GM15510 (cell line): ENCODE data around the gene MARCHF7.

Source experiments
- POLR2A ChIP-seq: IDR thresholded peaks from 3 replicates; pipeline ENCODE4 v1.6.1; 2011; ENCODE audit warnings: borderline replicate concordance; ENCODE audit not compliant: insufficient read length; ENCODE audit errors: extremely low read depth

Gene MARCHF7

DNA sequence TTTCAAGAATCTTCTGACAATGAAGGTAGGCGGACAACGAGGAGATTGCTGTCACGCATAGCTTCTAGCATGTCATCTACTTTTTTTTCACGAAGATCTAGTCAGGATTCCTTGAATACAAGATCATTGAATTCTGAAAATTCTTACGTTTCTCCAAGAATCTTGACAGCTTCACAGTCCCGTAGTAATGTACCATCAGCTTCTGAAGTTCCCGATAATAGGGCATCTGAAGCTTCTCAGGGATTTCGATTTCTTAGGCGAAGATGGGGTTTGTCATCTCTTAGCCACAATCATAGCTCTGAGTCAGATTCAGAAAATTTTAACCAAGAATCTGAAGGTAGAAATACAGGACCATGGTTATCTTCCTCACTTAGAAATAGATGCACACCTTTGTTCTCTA lies 35.8 kb downstream of the MARCHF7 start:
- TF ChIP-seq POLR2A, result no peak

DNA sequence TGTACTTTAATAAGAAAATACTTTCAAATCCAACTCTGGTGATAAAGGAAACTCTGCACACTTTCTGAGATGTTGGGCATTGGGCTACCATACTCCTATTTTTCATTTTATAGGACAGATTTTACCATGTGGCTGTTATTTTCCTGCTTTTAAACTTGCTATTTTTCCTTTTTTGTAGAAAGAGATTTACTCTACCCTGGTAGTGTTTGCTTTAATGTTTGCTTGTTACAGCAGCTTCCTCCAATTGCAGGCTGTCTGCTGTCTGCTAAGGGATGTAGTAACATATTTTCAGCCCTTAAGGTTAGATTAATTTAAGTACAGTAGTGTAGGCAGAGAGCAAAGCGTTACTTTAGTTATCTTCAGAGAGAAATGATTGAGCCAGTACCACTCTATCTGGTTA lies 38.6 kb downstream of the MARCHF7 start:
- no peak for TF ChIP-seq POLR2A

DNA sequence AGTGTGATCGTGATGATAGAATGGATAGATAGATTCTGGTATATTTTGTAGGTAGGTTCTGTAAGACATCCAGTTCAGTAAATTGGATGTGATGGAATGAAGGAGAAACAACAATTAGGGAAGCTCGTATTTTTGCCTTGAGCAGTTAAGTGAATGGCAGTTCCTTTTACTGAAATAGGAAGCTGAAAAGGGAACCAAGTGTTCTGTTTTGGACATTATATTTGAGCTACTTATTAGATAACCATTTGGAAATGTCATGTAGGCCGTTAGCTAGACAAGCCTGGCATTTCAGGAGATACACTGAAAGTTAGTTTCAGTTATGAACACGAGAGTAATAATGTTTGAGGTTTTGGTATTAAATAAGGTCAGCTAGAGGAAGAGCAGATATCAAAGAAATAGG lies 41.5 kb downstream of the MARCHF7 start:
- TF ChIP-seq POLR2A, result no peak

DNA sequence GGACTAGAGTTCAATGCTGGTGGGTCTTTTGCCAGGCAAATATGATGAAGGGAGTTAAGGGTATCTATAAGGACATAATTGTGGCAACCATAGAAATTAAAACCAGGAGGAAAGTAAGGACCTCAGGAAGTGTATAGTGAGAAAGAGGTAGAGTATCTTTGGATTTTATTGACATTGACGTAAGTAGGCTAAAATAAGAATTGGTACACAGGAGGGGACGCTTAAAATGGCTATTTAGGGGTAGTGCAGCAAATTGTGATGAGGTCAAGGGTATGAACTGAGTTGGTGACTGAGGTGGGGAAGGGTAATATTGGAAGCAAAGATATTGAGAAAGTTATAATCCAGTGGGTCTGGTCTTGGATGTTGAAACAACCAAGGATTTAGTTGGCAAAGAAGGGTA lies 42.7 kb downstream of the MARCHF7 start:
- TF ChIP-seq POLR2A, result no peak

DNA sequence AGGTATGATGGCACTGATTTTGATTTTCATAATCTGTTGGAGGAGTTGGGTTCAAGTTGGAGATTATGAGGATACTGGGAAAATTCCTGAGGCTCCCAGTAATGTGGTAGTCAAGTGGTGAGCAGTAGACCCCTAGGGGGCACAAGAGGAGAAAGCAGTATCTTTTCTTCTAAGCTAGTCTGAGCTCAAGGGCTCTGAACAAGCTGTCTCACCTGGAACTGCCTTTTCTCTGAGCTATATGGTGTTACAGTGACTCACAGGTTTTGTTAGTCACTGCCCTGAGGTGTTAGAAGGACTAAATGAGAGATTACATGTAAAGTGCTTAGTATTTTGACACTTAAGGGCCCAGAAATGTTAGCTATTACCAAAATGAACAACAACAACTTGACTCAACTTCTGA lies 43.5 kb downstream of the MARCHF7 start:
- TF ChIP-seq POLR2A, result no peak

DNA sequence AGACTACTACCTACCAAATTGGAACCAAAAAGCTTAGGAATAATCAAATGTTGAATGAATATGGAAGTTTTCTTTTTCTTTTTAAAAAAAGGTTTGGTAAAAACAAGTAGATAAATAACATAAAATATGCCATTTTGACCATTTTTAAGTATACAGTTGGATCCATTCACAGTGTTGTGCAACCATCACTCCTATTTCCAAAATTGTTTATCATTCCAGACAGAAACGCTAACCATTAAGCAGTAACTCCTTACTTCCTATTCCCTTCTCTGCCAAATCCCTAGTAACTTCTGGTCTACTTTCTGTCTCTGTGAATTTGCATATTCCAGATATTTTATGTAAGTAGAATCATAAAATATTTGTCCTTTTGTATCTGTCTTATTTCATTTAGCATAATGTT lies 45.9 kb downstream of the MARCHF7 start:
- TF ChIP-seq POLR2A, result no peak

DNA sequence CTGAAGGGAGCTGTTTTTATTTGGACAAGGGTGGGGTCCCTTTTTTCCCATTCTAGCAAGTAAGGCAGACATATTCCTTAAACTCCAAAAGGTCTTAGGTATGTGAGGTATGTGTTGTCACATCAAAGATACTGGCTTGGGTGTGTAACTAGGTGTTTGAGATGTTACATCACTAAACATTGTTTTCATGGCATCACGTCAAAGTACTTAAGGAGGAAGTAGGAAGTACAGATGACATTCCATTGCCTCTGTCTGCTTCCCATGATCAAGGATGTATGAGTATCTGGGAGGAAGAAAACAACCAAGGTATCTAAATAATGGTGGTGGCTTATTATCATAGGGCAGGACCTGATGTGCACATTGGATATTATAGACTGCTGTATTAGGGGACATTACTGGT lies 46.4 kb downstream of the MARCHF7 start:
- no peak for TF ChIP-seq POLR2A

DNA sequence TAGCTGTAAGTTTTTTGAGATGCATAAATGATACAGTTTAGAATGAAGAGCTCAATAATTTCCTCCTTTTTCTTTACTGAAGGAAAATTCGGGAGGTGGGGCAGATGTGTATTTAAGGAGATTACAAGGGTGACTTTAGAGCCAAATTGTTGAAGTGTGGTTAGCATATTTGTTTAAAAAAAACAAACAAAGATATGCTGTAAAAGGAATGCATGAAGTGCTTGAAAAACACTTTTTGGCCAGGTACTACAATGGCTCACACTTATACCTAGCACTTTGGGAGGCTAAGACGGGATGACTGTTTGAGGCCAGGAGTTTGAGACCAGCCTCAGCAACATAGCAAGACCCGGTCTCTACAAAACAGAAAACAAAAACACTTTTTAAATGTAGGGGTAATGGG lies 47.3 kb downstream of the MARCHF7 start:
- TF ChIP-seq POLR2A, result no peak

DNA sequence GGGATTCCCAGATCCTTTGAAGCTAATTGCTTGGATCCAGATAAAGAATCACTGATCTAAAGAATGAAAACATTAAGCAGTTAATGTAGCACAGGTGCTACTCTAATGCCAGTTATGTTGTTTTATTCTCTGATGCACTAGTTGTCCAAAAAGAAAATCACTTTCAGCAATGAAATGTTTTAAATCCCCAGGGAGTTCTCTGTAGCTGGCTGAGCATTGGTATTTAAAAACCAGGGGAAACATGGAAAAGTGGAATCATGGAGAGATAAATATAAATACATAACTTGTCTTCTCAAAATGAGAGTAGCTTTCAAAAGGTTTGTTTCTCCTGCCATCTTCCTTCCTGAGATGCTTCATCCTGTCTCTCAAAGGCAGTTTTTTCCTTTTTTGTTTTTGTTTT lies 48.0 kb downstream of the MARCHF7 start:
- TF ChIP-seq POLR2A, result no peak

DNA sequence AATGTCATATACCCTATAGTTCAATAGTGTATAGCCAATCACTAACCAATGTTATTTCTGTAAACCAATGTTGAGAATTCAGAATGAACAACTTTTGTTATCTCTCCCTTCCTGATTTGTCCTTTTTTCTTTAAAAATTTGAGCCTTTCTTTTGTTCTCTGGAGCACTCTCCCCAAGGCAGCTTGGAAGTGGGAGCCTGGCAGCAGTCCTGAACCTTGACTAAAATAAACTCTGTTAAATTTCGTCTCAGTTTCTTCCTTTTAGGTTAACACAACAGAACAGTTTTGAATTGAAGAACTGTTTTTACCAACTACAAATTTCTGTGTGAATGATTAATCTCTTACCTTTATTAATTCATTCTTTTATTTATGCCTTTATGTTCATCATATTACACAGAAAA lies 49.8 kb downstream of the MARCHF7 start:
- no peak for TF ChIP-seq POLR2A
